IMR-90 (cell line): Measurements from ENCODE around the gene ROBO1. TPM values are rescaled to one million over a fixed set of nuclear protein-coding genes. Genes with fewer than 3 reads are reported as not detected.

ENCODE experiments used
- ATAC-seq: fragments of 200-7000 bp; cut with Tn5 transposase; 2 replicates; pipeline ENCODE4 v1.9.1; 2020; ENCODE audit warnings: low read depth, mild to moderate bottlenecking, moderate library complexity
- BruUV-seq: library from RNA; stranded (reverse); fragments of 400-500 nt; replicated peaks from 2 replicates; lab custom pipeline; 2021; lab: Mats Ljungman, UMichigan
- CTCF ChIA-PET: fragments of 300-600 bp; formaldehyde crosslinking; extraction: SDS; loops from one replicate; lab custom pipeline; 2021; ENCODE audit warnings: antibody characterized with exemption; lab: Yijun Ruan, JAX
- POLR2A ChIA-PET: fragments of 300-600 bp; sonication (Branson Sonifier 250); formaldehyde crosslinking; loops from one replicate; lab custom pipeline; 2022; ENCODE audit warnings: antibody characterized with exemption; ENCODE audit not compliant: unreplicated experiment; lab: Charles Lee
- DNase-seq: peaks from one replicate; pipeline ENCODE4 v3.0.0; 2013
- H2AFZ ChIP-seq: replicated peaks from 2 replicates; pipeline ENCODE3; 2013; ENCODE audit warnings: low read length, mild to moderate bottlenecking; ENCODE audit not compliant: poor library complexity
- H2AK5ac ChIP-seq: 2 replicates; pipeline ENCODE4 v1.6.1; 2013; ENCODE audit warnings: low read depth, low read length, inconsistent platforms
- H2AK9ac ChIP-seq: replicated peaks from 2 replicates; pipeline ENCODE3; 2013; ENCODE audit warnings: mild to moderate bottlenecking, low read depth, low read length, moderate library complexity; ENCODE audit not compliant: poor library complexity
- H2BK120ac ChIP-seq: 2 replicates; pipeline ENCODE4 v1.6.1; 2013; ENCODE audit warnings: low read depth, low read length, inconsistent platforms
- H2BK15ac ChIP-seq: 3 replicates; pipeline ENCODE4 v1.6.1; 2013; ENCODE audit warnings: low read depth, low read length, inconsistent platforms
- H2BK20ac ChIP-seq: 2 replicates; pipeline ENCODE4 v1.6.1; 2013; ENCODE audit warnings: low read depth, mild to moderate bottlenecking, inconsistent platforms, low read length, moderate library complexity
- H2BK5ac ChIP-seq: 2 replicates; pipeline ENCODE4 v1.6.1; 2013; ENCODE audit warnings: mild to moderate bottlenecking, low read depth, low read length, inconsistent platforms; ENCODE audit not compliant: poor library complexity, severe bottlenecking
- H3K14ac ChIP-seq: replicated peaks from 2 replicates; pipeline ENCODE4 v1.6.1; 2013; ENCODE audit warnings: low read depth, low read length, inconsistent platforms
- H3K18ac ChIP-seq: 2 replicates; pipeline ENCODE4 v1.6.1; 2013; ENCODE audit warnings: low read depth, low read length, control low read depth
- H3K23ac ChIP-seq: 2 replicates; pipeline ENCODE4 v1.6.1; 2013; ENCODE audit warnings: low read depth, low read length, inconsistent platforms
- H3K27ac ChIP-seq: 2 replicates; pipeline ENCODE4 v1.5.1; 2013; ENCODE audit warnings: mild to moderate bottlenecking, control low read depth, low read length; ENCODE audit not compliant: insufficient read depth
- H3K27me3 ChIP-seq: 2 replicates; pipeline ENCODE4 v1.6.1; 2013; ENCODE audit warnings: low read length; ENCODE audit not compliant: control insufficient read depth, insufficient read depth
- H3K36me3 ChIP-seq: 2 replicates; pipeline ENCODE4 v1.6.1; 2013; ENCODE audit warnings: low read length, mixed read lengths; ENCODE audit not compliant: control insufficient read depth, insufficient read depth
- H3K4ac ChIP-seq: 2 replicates; pipeline ENCODE4 v1.6.1; 2013; ENCODE audit warnings: low read depth, low read length, inconsistent platforms
- H3K4me1 ChIP-seq: 2 replicates; pipeline ENCODE4 v1.6.1; 2013; ENCODE audit warnings: low read length, mixed read lengths; ENCODE audit not compliant: control insufficient read depth, insufficient read depth
- H3K4me2 ChIP-seq: 2 replicates; pipeline ENCODE4 v1.6.1; 2013; ENCODE audit warnings: low read depth, mild to moderate bottlenecking, control low read depth, low read length, moderate library complexity
- H3K4me3 ChIP-seq: 2 replicates; pipeline ENCODE4 v1.5.1; 2013; ENCODE audit warnings: low read depth, mild to moderate bottlenecking, control low read depth, low read length, moderate library complexity; ENCODE audit not compliant: insufficient read depth
- H3K56ac ChIP-seq: 2 replicates; pipeline ENCODE4 v1.6.1; 2013; ENCODE audit warnings: low read length, inconsistent platforms; ENCODE audit not compliant: insufficient read depth; ENCODE audit errors: extremely low read depth
- H3K79me1 ChIP-seq, 2 experiments: 2 replicates each; pipeline ENCODE4 v1.6.1; 2013; ENCODE audit warnings: low read length in 2 of 2, inconsistent platforms in 1 of 2, low read depth in 1 of 2
- H3K9ac ChIP-seq: 2 replicates; pipeline ENCODE4 v1.6.1; 2013; ENCODE audit warnings: low read depth, low read length, control low read depth
- H3K9me1 ChIP-seq: 2 replicates; pipeline ENCODE4 v1.6.1; 2013; ENCODE audit warnings: low read length, inconsistent platforms; ENCODE audit not compliant: insufficient read depth
- H3K9me3 ChIP-seq: 2 replicates; pipeline ENCODE4 v1.6.1; 2013; ENCODE audit warnings: low read length; ENCODE audit not compliant: control insufficient read depth, insufficient read depth
- H4K20me1 ChIP-seq: 2 replicates; pipeline ENCODE4 v1.6.1; 2013; ENCODE audit warnings: low read length, inconsistent platforms; ENCODE audit not compliant: insufficient read depth
- H4K5ac ChIP-seq: 2 replicates; pipeline ENCODE4 v1.6.1; 2013; ENCODE audit warnings: mild to moderate bottlenecking, low read depth, low read length, control low read depth
- H4K8ac ChIP-seq, 2 experiments: 2 replicates each; pipeline ENCODE4 v1.6.1; 2013; ENCODE audit warnings: low read depth in 2 of 2, low read length in 2 of 2, control low read depth in 1 of 2, inconsistent platforms in 1 of 2
- H4K91ac ChIP-seq: 2 replicates; pipeline ENCODE4 v1.6.1; 2013; ENCODE audit warnings: low read depth, low read length, inconsistent platforms; ENCODE audit not compliant: insufficient read depth
- BHLHE40 ChIP-seq: fragments of 150-350 bp; IDR thresholded peaks from 2 replicates; pipeline ENCODE4 v1.6.1; 2016; ENCODE audit warnings: mild to moderate bottlenecking, low read depth, low read length
- CEBPB ChIP-seq: IDR thresholded peaks from 2 replicates; pipeline ENCODE4 v1.6.1; 2012; ENCODE audit warnings: low read depth, low read length, improper control_type of control experiment
- CHD1 ChIP-seq: IDR thresholded peaks from 2 replicates; pipeline ENCODE4 v1.6.1; 2012; ENCODE audit warnings: low read depth, low read length, improper control_type of control experiment
- CTCF ChIP-seq: conservative IDR thresholded peaks from 2 replicates; pipeline ENCODE4 v1.5.1; 2012; ENCODE audit warnings: mild to moderate bottlenecking, low read depth, low read length, improper control_type of control experiment
- ELK1 ChIP-seq: fragments of 150-350 bp; IDR thresholded peaks from 2 replicates; pipeline ENCODE4 v1.6.1; 2016; ENCODE audit warnings: low read depth, mild to moderate bottlenecking, low read length, moderate library complexity, borderline replicate concordance
- FOS ChIP-seq: fragments of 150-350 bp; IDR thresholded peaks from 2 replicates; pipeline ENCODE4 v1.6.1; 2016; ENCODE audit warnings: low read depth, low read length
- MAFK ChIP-seq: IDR thresholded peaks from 2 replicates; pipeline ENCODE4 v1.6.1; 2012; ENCODE audit warnings: low read depth, low read length, improper control_type of control experiment
- MXI1 ChIP-seq: IDR thresholded peaks from 2 replicates; pipeline ENCODE4 v1.6.1; 2012; ENCODE audit warnings: low read depth, mild to moderate bottlenecking, low read length, moderate library complexity, borderline replicate concordance
- NFE2L2 ChIP-seq: fragments of 150-350 bp; IDR thresholded peaks from 2 replicates; pipeline ENCODE4 v1.6.1; 2016; ENCODE audit warnings: low read depth, mild to moderate bottlenecking, low read length
- POLR2A ChIP-seq: IDR thresholded peaks from 2 replicates; pipeline ENCODE4 v1.6.1; 2012; ENCODE audit warnings: mild to moderate bottlenecking, low read depth, low read length
- RCOR1 ChIP-seq: IDR thresholded peaks from 2 replicates; pipeline ENCODE4 v1.6.1; 2012; ENCODE audit warnings: mild to moderate bottlenecking, low read length, improper control_type of control experiment; ENCODE audit not compliant: insufficient replicate concordance
- RFX5 ChIP-seq: IDR thresholded peaks from 2 replicates; pipeline ENCODE4 v1.8.0; 2012; ENCODE audit warnings: low read depth, mild to moderate bottlenecking, low read length, moderate library complexity
- SMC3 ChIP-seq: fragments of 150-350 bp; IDR thresholded peaks from 2 replicates; pipeline ENCODE4 v1.6.1; 2016; ENCODE audit warnings: low read depth, mild to moderate bottlenecking, antibody characterized with exemption, low read length, moderate library complexity
- USF2 ChIP-seq: fragments of 150-350 bp; IDR thresholded peaks from 2 replicates; pipeline ENCODE4 v1.6.1; 2017; ENCODE audit warnings: mild to moderate bottlenecking, antibody characterized with exemption, low read length, low read depth
- WGBS, 2 experiments: methylation state at CpG; one replicate each; pipeline versions ENCODE4 v1.1.5 to v1.1.7; 2013; ENCODE audit warnings: missing lambda C conversion rate in 2 of 2; ENCODE audit not compliant: insufficient read length in 1 of 2; ENCODE audit errors: extremely low coverage in 2 of 2; 5-methylcytosine and 5-hydroxymethylcytosine counted together
- dilution Hi-C: fragments of 300-500 bp; cut with HindIII; formaldehyde crosslinking; loops from one replicate; pipeline ENCODE4 v1.14.3; 2018; ENCODE audit warnings: low sequenced_read_pairs; ENCODE audit not compliant: unreplicated experiment
- in situ Hi-C: fragments of 300-500 bp; cut with MboI; formaldehyde crosslinking; loops from 3 replicates; pipeline ENCODE4 v1.14.3; 2019; ENCODE audit warnings: low sequenced_read_pairs, inconsistent platforms, mixed read lengths
- intact Hi-C: fragments of 100-400 bp; cut with micrococcal nuclease; formaldehyde crosslinking; loops from 2 replicates; pipeline ENCODE4 v1.10.0; 2022
- polyA plus RNA-seq, 3 experiments: library from polyadenylated mRNA; depleted of rRNA; stranded (reverse); fragments of >200 nt; gene quantifications; 2 replicates each; pipeline ENCODE4 v1.2.3, GENCODE V29; 2012; ENCODE audit warnings: low replicate concordance in 1 of 3
- total RNA-seq: library from RNA; depleted of rRNA; stranded (reverse); fragments of >200 nt; gene quantifications from 2 replicates; pipeline ENCODE4 v1.2.3, GENCODE V29; 2012

The ROBO1 gene
- total and polyA plus RNA-seq, 2 of the 4 experiments (the other 2 are of a cell fraction) = 24.1 to 53.9 TPM

- no peaks in the 10 kb centered on the region for H4K20me1 ChIP-seq
Observed at GRCh38 chr3:79159736-79160135, 608.1 kb downstream of the ROBO1 start.

More at GRCh38 chr3:79159736-79160135, 608.1 kb downstream of the ROBO1 start:
- H3K36me3 ChIP-seq = no peaks in the 10 kb centered on the region
- H3K27ac ChIP-seq = no peak overlapping the region
- no peaks in the 10 kb centered on the region; the same call in 1 of the 2 replicates for H3K27me3 ChIP-seq
- no peak for DNase-seq
- no peak overlapping the region for H2BK15ac ChIP-seq
- H2BK20ac ChIP-seq = no peak overlapping the region
- no peak overlapping the region for H2AK5ac ChIP-seq
- no TSS peak for BruUV-seq
- no peak overlapping the region for H4K5ac ChIP-seq
- H3K4ac ChIP-seq = no peak overlapping the region
- ChIA-PET CTCF (no interaction called here), POLR2A (no interaction called here)
- no peak overlapping the region for H3K23ac ChIP-seq
- H3K79me1 ChIP-seq = no peaks in the 10 kb centered on the region
- no peak overlapping the region for H4K91ac ChIP-seq
- no peak overlapping the region for H2AFZ ChIP-seq
- no peak overlapping the region for H3K18ac ChIP-seq
- no peak overlapping the region for H3K9ac ChIP-seq
- no peak for ATAC-seq
- H3K9me1 ChIP-seq = no peaks in the 10 kb centered on the region
- H2BK120ac ChIP-seq = no peak overlapping the region
- H3K56ac ChIP-seq = no peak overlapping the region
- dilution Hi-C loops = no loop called here
- H3K4me2 ChIP-seq = no peak overlapping the region
- H3K4me3 ChIP-seq = no peak overlapping the region
- no peak for TF ChIP-seq RCOR1
- TF ChIP-seq MAFK = no peak
- no peak for TF ChIP-seq MXI1
- no peak for TF ChIP-seq SMC3
- no peak for TF ChIP-seq CTCF
- no peak for TF ChIP-seq BHLHE40
- no peak for TF ChIP-seq CEBPB
- no peak for TF ChIP-seq USF2
- TF ChIP-seq CHD1 = no peak
- no peak for TF ChIP-seq POLR2A
- no peak for TF ChIP-seq ELK1
- TF ChIP-seq RFX5 = no peak
- no peak for TF ChIP-seq NFE2L2
- no peak for TF ChIP-seq FOS
- no peak overlapping the region for H3K14ac ChIP-seq
- in situ Hi-C loops = no loop called here
- no peak overlapping the region for H4K8ac ChIP-seq
- H2AK9ac ChIP-seq = no peak overlapping the region
- WGBS, 2 experiments = no CpG with 5 or more reads among the region's 2 CpGs
- H3K4me1 ChIP-seq = no peaks in the 10 kb centered on the region
- intact Hi-C loops = no loop called here
- H2BK5ac ChIP-seq = no peak overlapping the region
- H3K9me3 ChIP-seq = no peaks in the 10 kb centered on the region
